Measurements from ENCODE around the gene SDK2.

GRCh38 chr17:73485130-73485529 is 159.1 kb downstream of the SDK2 start:
- no peak for TF ChIP-seq CTCF (IDR thresholded peaks at IDR 0.05; ENCODE audit: insufficient read depth, low read depth, low read length)
- TF ChIP-seq EZH2 (IDR thresholded peaks at IDR 0.05; ENCODE audit: insufficient read depth, low read length): no peak
